Measurements from ENCODE around the gene HP1BP3. TPM values are rescaled to one million over a fixed set of nuclear protein-coding genes. Genes with fewer than 3 reads are reported as not detected.

HP1BP3 gene, protein sequence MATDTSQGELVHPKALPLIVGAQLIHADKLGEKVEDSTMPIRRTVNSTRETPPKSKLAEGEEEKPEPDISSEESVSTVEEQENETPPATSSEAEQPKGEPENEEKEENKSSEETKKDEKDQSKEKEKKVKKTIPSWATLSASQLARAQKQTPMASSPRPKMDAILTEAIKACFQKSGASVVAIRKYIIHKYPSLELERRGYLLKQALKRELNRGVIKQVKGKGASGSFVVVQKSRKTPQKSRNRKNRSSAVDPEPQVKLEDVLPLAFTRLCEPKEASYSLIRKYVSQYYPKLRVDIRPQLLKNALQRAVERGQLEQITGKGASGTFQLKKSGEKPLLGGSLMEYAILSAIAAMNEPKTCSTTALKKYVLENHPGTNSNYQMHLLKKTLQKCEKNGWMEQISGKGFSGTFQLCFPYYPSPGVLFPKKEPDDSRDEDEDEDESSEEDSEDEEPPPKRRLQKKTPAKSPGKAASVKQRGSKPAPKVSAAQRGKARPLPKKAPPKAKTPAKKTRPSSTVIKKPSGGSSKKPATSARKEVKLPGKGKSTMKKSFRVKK
- total RNA-seq: 157 and 268 TPM in 2 replicates

DNA sequence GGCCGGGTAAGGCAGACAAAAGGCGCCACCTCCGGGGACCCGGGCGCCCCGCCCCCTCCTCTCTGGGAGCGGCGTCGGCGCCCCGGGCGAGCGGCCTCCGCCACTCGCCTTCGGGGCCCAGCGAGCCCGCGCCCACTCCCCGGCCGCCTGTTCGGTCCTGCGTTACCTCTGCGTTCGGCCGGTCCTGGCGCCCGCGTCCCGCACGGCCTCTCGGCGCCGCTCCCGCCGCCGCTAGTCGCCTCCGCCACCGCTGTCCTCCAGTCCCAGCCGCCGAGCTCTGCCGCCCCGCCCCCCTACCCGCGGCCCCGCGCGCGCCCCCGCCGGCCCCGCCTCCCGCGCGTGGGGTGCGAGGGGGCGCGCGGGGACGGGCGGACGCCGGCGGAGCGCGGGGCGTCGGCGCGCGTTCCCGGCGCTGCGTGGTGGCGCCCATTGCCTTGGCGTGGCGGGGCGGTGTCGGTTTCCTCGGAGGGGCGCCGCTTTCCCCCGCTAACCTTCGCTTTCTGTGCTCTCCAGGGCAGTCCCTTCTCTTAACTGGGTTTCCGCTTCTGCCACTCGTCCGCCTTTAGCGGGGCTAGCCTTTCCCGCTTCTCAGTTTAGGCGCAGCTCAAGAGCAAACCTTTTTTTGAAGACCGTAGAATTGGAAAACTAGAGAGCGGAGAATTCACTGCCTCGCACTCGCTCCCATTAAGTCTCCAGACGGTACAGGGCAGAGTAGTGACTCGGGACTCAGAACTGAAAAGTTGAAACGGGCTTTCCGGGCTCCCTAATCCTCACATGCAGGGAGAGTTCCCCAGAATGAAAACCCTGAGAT, at the start of gene HP1BP3:
Gene HP1BP3, minus strand, starts transcription at position 279 of the 811 bp plus-strand sequence. CDS start 6,867 bp downstream, outside the sequence.

DNA sequence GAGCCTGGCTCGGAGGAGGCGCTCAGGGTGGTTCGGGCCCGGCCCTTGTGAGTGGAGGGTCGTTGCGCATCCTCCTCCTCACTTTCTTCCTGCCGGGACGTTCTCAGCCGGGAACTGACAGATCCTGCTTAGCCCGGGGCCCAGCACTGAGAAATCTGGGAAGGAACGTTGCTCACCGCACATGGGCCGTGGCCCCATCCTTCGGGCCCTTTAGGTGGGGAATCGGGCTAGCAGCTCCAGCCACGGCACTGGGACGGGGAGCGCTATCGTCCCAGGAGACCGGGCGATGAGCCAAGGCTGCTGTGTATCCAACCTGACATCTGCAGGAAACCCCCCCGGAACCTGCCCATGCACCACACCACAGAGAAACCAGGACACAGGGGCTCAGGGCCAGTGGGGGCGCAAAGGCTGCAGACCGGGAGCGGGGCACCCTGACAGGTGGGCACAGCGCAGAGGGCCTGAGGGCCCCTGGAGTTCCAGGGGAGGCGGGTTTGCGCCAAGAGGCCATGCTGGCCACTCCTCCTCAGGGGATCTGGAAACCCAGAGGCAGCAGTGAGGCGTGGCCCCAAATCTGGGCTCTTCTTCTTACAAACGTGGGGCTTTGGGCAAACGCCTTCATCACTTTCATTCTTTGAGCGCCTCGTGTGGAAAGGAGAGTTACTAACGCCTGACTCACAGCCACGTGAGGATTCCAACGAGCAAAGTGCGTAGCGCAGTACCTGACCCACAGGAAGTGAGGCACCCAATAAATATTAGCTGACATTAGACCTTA, 54.3 kb downstream of the HP1BP3 start, which contains the start of gene SH2D5:
Gene SH2D5, minus strand, starts transcription at position 116 of the 772 bp plus-strand sequence. CDS start 4,659 bp downstream, outside the sequence.

DNA sequence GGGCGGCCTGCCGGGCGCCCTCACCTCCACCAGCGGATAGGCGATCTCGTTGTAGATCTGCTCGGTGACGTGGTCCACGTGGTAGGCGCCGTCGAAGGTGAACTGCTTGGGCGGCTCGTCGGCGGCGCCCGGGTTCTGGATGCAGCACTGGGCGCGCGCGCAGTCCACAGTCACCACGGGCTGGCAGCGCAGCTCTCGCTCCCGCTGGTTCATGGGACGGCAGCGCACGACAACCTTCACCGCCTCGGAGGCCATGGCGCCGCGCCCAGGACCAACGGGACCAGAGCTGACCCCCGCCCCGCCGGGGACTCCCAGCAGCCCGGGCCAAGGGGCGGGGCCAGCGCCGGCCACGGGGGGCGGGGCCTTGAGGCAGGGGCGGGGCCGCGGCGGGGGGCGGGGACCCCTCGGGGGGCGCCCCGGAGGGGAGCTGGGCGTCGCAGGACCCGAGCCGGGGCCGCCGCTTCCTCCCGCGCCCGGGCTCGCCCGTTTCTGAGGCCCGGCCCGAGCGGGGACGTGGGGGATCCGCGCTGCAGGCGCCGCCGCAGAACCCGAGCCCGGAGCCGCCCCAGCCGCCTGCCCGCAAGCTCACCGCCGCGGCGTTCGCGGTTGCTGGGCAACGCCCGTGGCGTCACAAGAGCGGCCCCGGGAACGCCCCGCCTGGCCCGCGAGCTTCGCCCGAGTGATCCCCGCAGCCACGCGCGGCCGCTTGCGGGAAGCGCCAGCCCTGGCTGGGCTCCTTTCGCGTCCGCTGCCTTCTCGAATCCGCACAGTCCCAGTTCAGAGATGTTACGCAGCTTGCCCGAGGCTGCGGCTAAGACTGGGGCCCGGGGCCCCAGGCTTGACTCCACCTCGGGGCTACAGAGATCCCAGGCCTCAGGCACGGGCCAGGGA, 69.4 kb downstream of the HP1BP3 start, which contains the start of gene KIF17:
Gene KIF17, minus strand, starts transcription at position 556 of the 891 bp plus-strand sequence. Its CDS starts 301 bp downstream, at position 255.

Other genes starting within 250 kb of the HP1BP3 start
- gene FAM43B, start 234.7 kb downstream of the HP1BP3 start, total RNA-seq: 0.06 TPM in 1 of 2 replicates, not detected in the other
- gene CDA, start 198.2 kb downstream of the HP1BP3 start, total RNA-seq: 0.32 and 1.4 TPM in 2 replicates
- 48.4 and 69.4 TPM in 2 replicates for gene PINK1, start 153.8 kb downstream of the HP1BP3 start, total RNA-seq
- 270 and 327 TPM in 2 replicates for gene DDOST, start 125.9 kb downstream of the HP1BP3 start, total RNA-seq
- 19.1 and 22.4 TPM in 2 replicates for gene KIF17, start 69.3 kb downstream of the HP1BP3 start, total RNA-seq
- 0.16 and 1.4 TPM in 2 replicates for gene SH2D5, start 54.6 kb downstream of the HP1BP3 start, total RNA-seq

Measured in bladder microvascular endothelial cell (primary cell).